Progenitor cell of endocrine pancreas (in vitro differentiated cells): ENCODE results near the gene UNK. TPM values are rescaled to one million over a fixed set of nuclear protein-coding genes. Genes with fewer than 3 reads are reported as not detected.

ENCODE experiments used
- DNase-seq: peaks from one replicate; pipeline ENCODE4 v3.0.0; 2021; ENCODE audit warnings: low spot score; ENCODE audit not compliant: unreplicated experiment
- H3K27ac Mint-ChIP-seq: 2 replicates; pipeline ENCODE4 v1.8.0; 2021; ENCODE audit warnings: mild to moderate bottlenecking, moderate library complexity, mixed read lengths
- H3K27me3 Mint-ChIP-seq: 2 replicates; pipeline ENCODE4 v1.8.0; 2021; ENCODE audit warnings: mixed read lengths
- H3K36me3 Mint-ChIP-seq: 2 replicates; pipeline ENCODE4 v1.8.0; 2022; ENCODE audit warnings: mixed read lengths; ENCODE audit not compliant: insufficient read depth
- H3K4me1 Mint-ChIP-seq: 2 replicates; pipeline ENCODE4 v1.8.0; 2021; ENCODE audit warnings: low read depth, mixed read lengths
- H3K4me3 Mint-ChIP-seq: 2 replicates; pipeline ENCODE4 v1.8.0; 2021; ENCODE audit warnings: low read depth, mild to moderate bottlenecking, moderate library complexity, mixed read lengths
- H3K9me3 Mint-ChIP-seq: 2 replicates; pipeline ENCODE4 v1.8.0; 2021; ENCODE audit warnings: low read depth, mixed read lengths
- total RNA-seq: library from RNA; stranded (reverse); gene quantifications from 2 replicates; pipeline ENCODE4 v1.2.1, GENCODE V29; 2021
- TF ChIP-seq, protein P1 (sequence below): fragments of 200-600 bp; sonication (generic); IDR thresholded peaks from one replicate; pipeline ENCODE4 v1.5.0; 2021; ENCODE audit warnings: antibody characterized with exemption, mild to moderate bottlenecking; ENCODE audit not compliant: unreplicated experiment

The UNK gene
- total RNA-seq, 1 donor from 2014 or later = 72.8 TPM

GRCh38 chr17:75764417-75764710, 20.2 kb upstream of the UNK start:
- H3K27me3 Mint-ChIP-seq = peaks cover 5% of the 10 kb centered on the region
- no peak for DNase-seq
- peaks cover 3% of the 10 kb centered on the region for H3K4me1 Mint-ChIP-seq
- H3K27ac Mint-ChIP-seq = no peak overlapping the region
- H3K9me3 Mint-ChIP-seq = no peaks in the 10 kb centered on the region
- TF ChIP-seq, protein P1, sequence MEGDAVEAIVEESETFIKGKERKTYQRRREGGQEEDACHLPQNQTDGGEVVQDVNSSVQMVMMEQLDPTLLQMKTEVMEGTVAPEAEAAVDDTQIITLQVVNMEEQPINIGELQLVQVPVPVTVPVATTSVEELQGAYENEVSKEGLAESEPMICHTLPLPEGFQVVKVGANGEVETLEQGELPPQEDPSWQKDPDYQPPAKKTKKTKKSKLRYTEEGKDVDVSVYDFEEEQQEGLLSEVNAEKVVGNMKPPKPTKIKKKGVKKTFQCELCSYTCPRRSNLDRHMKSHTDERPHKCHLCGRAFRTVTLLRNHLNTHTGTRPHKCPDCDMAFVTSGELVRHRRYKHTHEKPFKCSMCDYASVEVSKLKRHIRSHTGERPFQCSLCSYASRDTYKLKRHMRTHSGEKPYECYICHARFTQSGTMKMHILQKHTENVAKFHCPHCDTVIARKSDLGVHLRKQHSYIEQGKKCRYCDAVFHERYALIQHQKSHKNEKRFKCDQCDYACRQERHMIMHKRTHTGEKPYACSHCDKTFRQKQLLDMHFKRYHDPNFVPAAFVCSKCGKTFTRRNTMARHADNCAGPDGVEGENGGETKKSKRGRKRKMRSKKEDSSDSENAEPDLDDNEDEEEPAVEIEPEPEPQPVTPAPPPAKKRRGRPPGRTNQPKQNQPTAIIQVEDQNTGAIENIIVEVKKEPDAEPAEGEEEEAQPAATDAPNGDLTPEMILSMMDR = no peak
- H3K4me3 Mint-ChIP-seq = peak overlapping the region; percentile 59
- no peaks in the 10 kb centered on the region for H3K36me3 Mint-ChIP-seq

GRCh38 chr17:75764711-75765421, 19.7 kb upstream of the UNK start, which contains the start of gene GALK1:
Gene GALK1 (minus strand): TSS chr17:75765192. CDS start chr17:75765136, 56 bp downstream.
- Mint-ChIP-seq H3K9me3 (no peaks in the 10 kb centered on the region), H3K4me1 (peaks cover 7% of the 10 kb centered on the region), H3K36me3 (no peaks in the 10 kb centered on the region), H3K4me3 (peak within 1 kb of the TSS; percentile 60), H3K27me3 (peaks cover 5% of the 10 kb centered on the region), H3K27ac (peak within 1 kb of the TSS; percentile 84)
- DNase-seq = peak; percentile 58
- TF ChIP-seq, protein P1 = peak; percentile 44

DNA sequence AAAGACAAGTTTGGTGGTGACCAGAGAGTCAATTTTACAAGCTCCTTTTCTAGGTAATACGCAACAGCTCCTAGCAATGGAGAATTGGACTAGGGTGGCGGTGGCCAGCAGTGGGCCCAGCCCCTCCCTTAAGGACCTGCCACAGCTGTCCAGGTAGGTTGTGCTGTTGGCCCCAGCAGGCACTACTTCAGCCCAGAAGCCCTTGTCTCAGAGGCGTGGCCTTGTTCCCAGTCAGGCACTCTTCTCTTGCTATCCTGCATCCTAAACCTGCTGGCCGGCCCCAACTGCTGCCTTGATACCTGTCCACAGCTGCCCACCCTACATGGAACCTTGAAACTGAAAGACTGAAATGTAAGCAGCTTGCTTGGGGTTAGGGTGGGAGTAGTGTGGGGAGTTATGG, 18.6 kb upstream of the UNK start:
- TF ChIP-seq, protein P1 = no peak
- no peak for DNase-seq
- H3K27ac Mint-ChIP-seq = no peak overlapping the region

DNA sequence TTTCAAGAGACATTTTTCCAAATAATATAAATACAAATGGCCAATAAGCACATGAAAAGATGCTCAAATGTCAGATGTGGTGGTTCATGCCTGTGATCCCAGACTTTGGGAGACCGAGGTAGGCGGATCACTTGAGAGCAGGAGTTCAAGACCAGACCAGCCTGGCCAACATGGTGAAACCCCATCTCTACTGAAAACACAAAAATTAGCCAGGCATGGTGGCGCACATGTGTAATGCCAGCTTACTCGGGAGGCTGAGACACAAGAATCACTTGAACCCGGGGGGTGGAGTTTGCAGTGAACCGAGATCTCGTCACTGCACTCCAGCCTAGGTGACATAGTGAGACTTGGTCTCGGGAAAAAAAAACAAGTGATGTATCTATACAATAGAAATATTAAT, 16.7 kb upstream of the UNK start:
- H3K4me1 Mint-ChIP-seq = peaks cover 14% of the 10 kb centered on the region
- no peak overlapping the region for H3K27ac Mint-ChIP-seq
- H3K9me3 Mint-ChIP-seq = no peaks in the 10 kb centered on the region
- no peak for DNase-seq
- H3K4me3 Mint-ChIP-seq = no peak overlapping the region
- no peaks in the 10 kb centered on the region for H3K36me3 Mint-ChIP-seq
- TF ChIP-seq, protein P1 = no peak
- no peaks in the 10 kb centered on the region for H3K27me3 Mint-ChIP-seq

More for the DNA sequence above, 18.6 kb upstream of the UNK start:
- H3K4me1 Mint-ChIP-seq = peaks cover 7% of the 10 kb centered on the region
- H3K36me3 Mint-ChIP-seq = no peaks in the 10 kb centered on the region
- H3K9me3 Mint-ChIP-seq = no peaks in the 10 kb centered on the region
- no peak overlapping the region for H3K4me3 Mint-ChIP-seq
- H3K27me3 Mint-ChIP-seq = peaks cover 5% of the 10 kb centered on the region

- Mint-ChIP-seq H3K27ac (peak overlapping the region; percentile 56), H3K27me3 (no peaks in the 10 kb centered on the region), H3K4me1 (peaks cover 11% of the 10 kb centered on the region), H3K36me3 (no peaks in the 10 kb centered on the region), H3K9me3 (no peaks in the 10 kb centered on the region), H3K4me3 (no peak overlapping the region)
- TF ChIP-seq, protein P1 = no peak
- DNase-seq = no peak
Observed at GRCh38 chr17:75769536-75769935, 15.1 kb upstream of the UNK start.
